ENCODE data around the gene TMEM151B. TPM values are rescaled to one million over a fixed set of nuclear protein-coding genes. Genes with fewer than 3 reads are reported as not detected.
"Not testable (repeated sequence)": the region's sequence is repeated elsewhere in the genome, so short reads cannot be mapped to it uniquely, and the experiment has no call there.

Gene TMEM151B
- total RNA-seq, 2 donors from 2014 or later = 0.22 to 0.51 TPM

DNA sequence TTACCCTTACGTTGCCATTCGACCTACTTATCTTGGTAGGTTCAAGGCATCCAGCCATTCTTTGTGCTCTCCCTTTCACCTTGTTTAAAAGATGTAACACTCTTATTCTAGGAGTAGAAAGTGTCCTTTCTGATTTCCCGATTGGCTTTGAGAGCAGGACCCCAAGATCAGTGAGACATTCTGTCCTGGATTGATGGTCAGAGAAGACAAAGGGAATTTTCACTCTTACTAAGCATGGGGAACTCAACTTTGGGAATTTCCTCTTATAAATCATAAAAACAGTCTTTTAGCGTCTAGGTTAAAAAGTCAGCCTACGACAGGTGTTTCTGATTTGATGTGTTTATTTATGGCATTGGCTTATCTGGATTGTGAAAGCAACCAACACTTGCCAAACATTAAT lies 45.7 kb downstream of the TMEM151B start:
- no peaks in the 10 kb centered on the region for H3K9me3 Mint-ChIP-seq
- no peak for TF ChIP-seq CTCF (conservative IDR thresholded peaks at IDR 0.05)
- Histone ChIP-seq H3K27me3 (ENCODE audit: control insufficient read depth, insufficient read depth, low read length, poor library complexity, severe bottlenecking) (peaks cover 21% of the 10 kb centered on the region), H3K9ac (ENCODE audit: extremely low read depth, low read length, poor library complexity, severe bottlenecking) (no peak overlapping the region), H3K36me3 (ENCODE audit: control insufficient read depth, insufficient read depth, low read length) (peaks cover 10% of the 10 kb centered on the region), H3K4me3 (ENCODE audit: low read length) (no peak overlapping the region), H3K4me1 (ENCODE audit: control insufficient read depth, insufficient read depth, low read length) (no peaks in the 10 kb centered on the region), H3K9me3 (ENCODE audit: control insufficient read depth, low read length) (no peaks in the 10 kb centered on the region), H3K27ac (ENCODE audit: low read depth, low read length) (no peak overlapping the region)
- H3K4me3 Mint-ChIP-seq = no peak overlapping the region
- 87% methylated on average over 5 of the region's 5 CpGs; no CpG with 5 or more reads in 1 of the 2 experiments for WGBS, 2 experiments (ENCODE audit: insufficient coverage in 1 of 2, insufficient read length in 1 of 2)
- no peak for DNase-seq
- peaks cover 13% of the 10 kb centered on the region for H3K36me3 Mint-ChIP-seq (ENCODE audit: low read depth)
- H3K4me1 Mint-ChIP-seq = peaks cover 7% of the 10 kb centered on the region
- no peak overlapping the region for H3K27ac Mint-ChIP-seq
- peaks cover 24% of the 10 kb centered on the region for H3K27me3 Mint-ChIP-seq (ENCODE audit: insufficient read depth)

- peaks cover 23% of the 10 kb centered on the region for H3K27me3 ChIP-seq (ENCODE audit: control insufficient read depth, insufficient read depth, low read length, poor library complexity, severe bottlenecking)
- H3K9ac ChIP-seq (ENCODE audit: extremely low read depth, low read length, poor library complexity, severe bottlenecking) = no peak overlapping the region
- DNase-seq = no peak
- no peak overlapping the region for H3K27ac Mint-ChIP-seq
- H3K27ac ChIP-seq (ENCODE audit: low read depth, low read length) = no peak overlapping the region
- no peak overlapping the region for H3K4me3 ChIP-seq (ENCODE audit: low read length)
- H3K36me3 ChIP-seq (ENCODE audit: control insufficient read depth, insufficient read depth, low read length) = peaks cover 4% of the 10 kb centered on the region
- H3K4me1 ChIP-seq (ENCODE audit: control insufficient read depth, insufficient read depth, low read length) = no peaks in the 10 kb centered on the region
- H3K9me3 Mint-ChIP-seq = no peaks in the 10 kb centered on the region
- peaks cover 7% of the 10 kb centered on the region for H3K4me1 Mint-ChIP-seq
- H3K9me3 ChIP-seq (ENCODE audit: control insufficient read depth, low read length) = no peaks in the 10 kb centered on the region
- WGBS, 2 experiments (ENCODE audit: insufficient coverage in 1 of 2, insufficient read length in 1 of 2) = 96 to 100% methylated on average over 4 to 12 of the region's 12 CpGs
- no peak overlapping the region for H3K4me3 Mint-ChIP-seq
- no peak for TF ChIP-seq CTCF (conservative IDR thresholded peaks at IDR 0.05)
- peaks cover 24% of the 10 kb centered on the region for H3K27me3 Mint-ChIP-seq (ENCODE audit: insufficient read depth)
- peaks cover 9% of the 10 kb centered on the region for H3K36me3 Mint-ChIP-seq (ENCODE audit: low read depth)
Observed at GRCh38 chr6:44316481-44316880, 46.2 kb downstream of the TMEM151B start.

DNA sequence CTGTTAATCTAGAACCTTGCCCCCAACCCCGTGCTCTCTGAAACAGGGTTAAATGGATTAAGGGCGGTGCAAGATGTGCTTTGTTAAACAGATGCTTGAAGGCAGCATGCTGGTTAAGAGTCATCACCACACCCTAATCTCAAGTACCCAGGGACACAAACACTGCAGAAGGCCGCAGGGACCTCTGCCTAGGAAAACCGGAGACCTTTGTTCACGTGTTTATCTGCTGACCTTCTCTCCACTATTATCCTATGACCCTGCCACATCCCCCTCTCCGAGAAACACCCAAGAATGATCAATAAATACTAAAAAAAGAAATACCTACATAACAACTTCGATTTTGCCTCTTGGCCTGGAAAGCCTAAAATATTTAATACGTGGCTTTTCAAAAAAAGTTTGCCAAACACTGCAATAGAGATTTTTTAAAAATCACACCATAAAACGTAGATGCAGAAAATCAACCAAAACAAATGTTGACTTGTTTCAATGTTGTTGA lies 46.9 kb downstream of the TMEM151B start:
- H3K36me3 Mint-ChIP-seq (ENCODE audit: low read depth); H3K27ac ChIP-seq (ENCODE audit: low read depth, low read length); H3K4me3 Mint-ChIP-seq; H3K9me3 Mint-ChIP-seq; H3K9ac ChIP-seq (ENCODE audit: extremely low read depth, low read length, poor library complexity, severe bottlenecking); H3K36me3 ChIP-seq (ENCODE audit: control insufficient read depth, insufficient read depth, low read length); DNase-seq; H3K9me3 ChIP-seq (ENCODE audit: control insufficient read depth, low read length); H3K4me3 ChIP-seq (ENCODE audit: low read length); H3K27ac Mint-ChIP-seq; H3K4me1 Mint-ChIP-seq; H3K4me1 ChIP-seq (ENCODE audit: control insufficient read depth, insufficient read depth, low read length): not testable (repeated sequence)
- WGBS, 2 experiments (ENCODE audit: insufficient coverage in 1 of 2, insufficient read length in 1 of 2) = 68 to 77% methylated on average over 4 to 9 of the region's 9 CpGs
- peaks cover 23% of the 10 kb centered on the region for H3K27me3 ChIP-seq (ENCODE audit: control insufficient read depth, insufficient read depth, low read length, poor library complexity, severe bottlenecking)
- peaks cover 24% of the 10 kb centered on the region for H3K27me3 Mint-ChIP-seq (ENCODE audit: insufficient read depth)

GRCh38 chr6:44321210-44321609 lies 51.0 kb downstream of the TMEM151B start:
- Histone ChIP-seq H3K36me3 (ENCODE audit: control insufficient read depth, insufficient read depth, low read length) (no peaks in the 10 kb centered on the region), H3K4me1 (ENCODE audit: control insufficient read depth, insufficient read depth, low read length) (no peaks in the 10 kb centered on the region), H3K9ac (ENCODE audit: extremely low read depth, low read length, poor library complexity, severe bottlenecking) (no peak overlapping the region), H3K9me3 (ENCODE audit: control insufficient read depth, low read length) (no peaks in the 10 kb centered on the region), H3K27me3 (ENCODE audit: control insufficient read depth, insufficient read depth, low read length, poor library complexity, severe bottlenecking) (peaks cover 23% of the 10 kb centered on the region), H3K27ac (ENCODE audit: low read depth, low read length) (no peak overlapping the region), H3K4me3 (ENCODE audit: low read length) (no peak overlapping the region)
- H3K4me1 Mint-ChIP-seq = no peaks in the 10 kb centered on the region
- peaks cover 22% of the 10 kb centered on the region for H3K27me3 Mint-ChIP-seq (ENCODE audit: insufficient read depth)
- DNase-seq = no peak
- WGBS, 2 experiments (ENCODE audit: insufficient coverage in 1 of 2, insufficient read length in 1 of 2) = 89% methylated on average over 3 of the region's 3 CpGs; no CpG with 5 or more reads in 1 of the 2 experiments
- no peak for TF ChIP-seq CTCF (conservative IDR thresholded peaks at IDR 0.05)
- no peak overlapping the region for H3K4me3 Mint-ChIP-seq
- H3K36me3 Mint-ChIP-seq (ENCODE audit: low read depth) = no peaks in the 10 kb centered on the region
- H3K9me3 Mint-ChIP-seq = no peaks in the 10 kb centered on the region
- no peak overlapping the region for H3K27ac Mint-ChIP-seq
